NCI-H345 treated with DMSO at 0.1 percent for 48 hours (cell line): ENCODE measurements around the gene GORASP1.

Source experiments
- DNase-seq: peaks from one replicate; lab custom pipeline; 2025; ENCODE audit not compliant: unreplicated experiment; lab: John Stamatoyannopoulos, UW

The GORASP1 gene

DNA sequence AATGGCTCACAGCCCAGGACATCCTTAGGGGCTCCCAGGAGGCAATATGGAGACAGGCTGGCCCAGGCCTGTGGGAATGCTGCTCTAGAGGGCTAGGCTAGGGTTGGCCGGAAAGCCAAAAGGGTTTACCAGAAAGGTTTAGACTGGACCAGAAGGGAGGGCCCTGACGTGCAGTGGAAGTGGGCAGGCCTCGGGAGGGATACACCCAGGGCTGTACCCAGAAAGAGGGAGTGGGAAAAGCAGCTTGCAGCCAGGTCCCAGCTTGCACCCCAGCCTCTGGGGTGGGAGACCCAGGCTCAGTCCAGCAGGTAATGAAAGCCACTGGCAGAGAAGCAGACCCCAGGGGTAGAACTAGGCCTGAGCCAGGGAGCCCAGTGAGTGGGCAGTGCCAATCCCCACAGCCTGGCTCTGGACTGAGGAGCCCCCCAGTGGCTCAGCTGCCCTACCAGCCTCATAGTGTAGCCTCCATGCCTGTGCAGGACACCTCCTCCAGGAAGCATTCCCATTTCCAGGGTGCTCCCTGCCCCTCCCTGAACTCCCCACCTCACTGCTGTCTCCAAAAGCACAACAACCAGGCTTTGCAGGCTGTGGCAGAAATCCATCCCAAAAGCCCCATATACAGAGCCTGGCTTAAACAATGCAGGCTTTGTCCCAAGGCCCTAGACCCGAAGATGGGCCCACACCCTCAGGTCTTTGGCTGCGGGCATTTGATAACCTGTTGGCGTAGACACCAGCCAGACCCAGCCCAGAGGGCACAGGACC lies 3.5 kb downstream of the GORASP1 start:
- DNase-seq = no peak

DNA sequence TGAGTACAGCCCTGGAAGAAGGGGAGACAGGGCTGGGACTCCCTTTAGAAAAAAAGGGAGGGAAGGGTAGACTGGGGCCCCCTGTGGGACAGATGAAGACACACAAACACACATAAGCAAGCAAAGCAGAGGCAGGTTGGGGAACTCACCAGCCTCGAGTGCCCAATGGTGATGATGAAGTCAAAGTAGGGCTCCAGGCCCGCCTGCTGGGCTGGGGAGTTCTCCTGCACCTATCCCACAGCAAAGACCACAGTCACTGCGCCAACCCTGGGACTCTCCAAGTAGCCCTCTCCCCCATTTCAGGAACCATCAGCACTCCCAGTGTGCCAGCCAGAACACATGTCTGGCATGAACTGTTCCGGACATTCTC lies 4.1 kb downstream of the GORASP1 start:
- no peak for DNase-seq

DNA sequence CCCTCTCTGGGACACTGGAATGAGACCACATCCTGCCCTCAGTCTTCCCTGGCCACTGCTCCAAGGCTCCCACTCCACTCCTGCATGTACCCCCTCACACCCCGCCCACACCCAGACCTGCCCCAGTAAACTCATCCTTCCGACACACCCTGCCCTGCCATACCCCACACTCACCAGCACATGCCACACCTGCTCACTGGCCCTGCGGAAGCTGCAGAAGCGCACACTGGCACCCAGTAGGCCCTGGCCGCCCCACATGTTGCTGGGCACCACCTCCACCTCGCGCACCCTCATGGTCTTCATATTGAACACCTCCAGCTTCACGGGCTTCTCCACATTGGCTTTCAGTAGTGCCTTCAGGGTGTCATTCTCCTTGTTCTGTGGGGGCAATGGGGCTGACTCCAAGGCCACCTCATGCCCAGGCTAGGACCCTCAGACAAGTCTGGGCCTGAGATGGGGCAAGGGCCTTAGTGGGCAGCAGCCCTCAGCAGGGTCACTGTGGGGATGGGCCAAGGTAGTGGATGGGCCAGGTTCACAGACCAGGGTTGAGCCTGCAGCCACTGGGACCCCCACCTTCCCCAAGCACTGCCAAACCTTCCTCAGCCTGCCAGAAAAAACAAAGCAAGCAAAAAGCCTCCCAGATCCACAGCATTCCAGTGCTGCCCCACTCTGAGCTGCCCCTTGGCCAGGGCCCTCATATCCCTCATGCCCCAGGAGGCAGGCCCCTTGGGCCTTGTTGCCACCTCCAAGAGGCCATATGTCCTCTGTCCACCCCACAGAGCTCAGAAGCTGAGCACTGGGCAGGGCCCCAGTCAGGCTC lies 4.7 kb downstream of the GORASP1 start:
- no peak for DNase-seq

DNA sequence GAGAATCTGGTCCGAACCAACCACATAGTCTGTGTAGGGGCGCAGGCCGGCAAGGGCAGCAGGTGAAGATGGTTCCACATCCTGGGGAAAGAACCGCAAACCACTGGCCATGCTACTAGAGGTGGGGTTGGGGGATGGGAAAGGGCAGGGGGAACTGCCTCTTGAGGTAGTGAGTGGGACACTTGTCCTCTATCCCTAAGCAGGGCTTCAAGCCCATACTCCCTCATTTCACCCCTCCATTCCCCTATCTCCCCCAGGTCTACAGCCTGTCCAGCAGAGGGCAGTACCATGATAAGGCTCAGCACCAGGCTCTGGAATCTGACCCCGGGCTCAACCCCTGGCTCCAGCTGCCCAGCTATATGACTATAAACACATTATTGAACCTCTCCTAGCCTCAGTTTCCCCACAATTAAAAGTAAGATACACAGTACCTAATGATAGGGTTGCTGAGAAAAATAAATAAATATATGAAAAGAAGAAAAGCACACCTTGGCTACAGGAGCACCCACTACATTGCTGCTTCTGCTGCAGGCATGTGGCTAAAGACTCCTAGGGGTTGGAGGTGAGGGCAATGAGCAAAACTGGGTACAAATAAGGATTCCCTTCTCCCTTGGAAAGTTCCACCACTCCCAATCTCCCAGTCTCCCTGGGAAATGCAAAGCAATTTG lies 6.3 kb downstream of the GORASP1 start:
- no peak for DNase-seq

DNA sequence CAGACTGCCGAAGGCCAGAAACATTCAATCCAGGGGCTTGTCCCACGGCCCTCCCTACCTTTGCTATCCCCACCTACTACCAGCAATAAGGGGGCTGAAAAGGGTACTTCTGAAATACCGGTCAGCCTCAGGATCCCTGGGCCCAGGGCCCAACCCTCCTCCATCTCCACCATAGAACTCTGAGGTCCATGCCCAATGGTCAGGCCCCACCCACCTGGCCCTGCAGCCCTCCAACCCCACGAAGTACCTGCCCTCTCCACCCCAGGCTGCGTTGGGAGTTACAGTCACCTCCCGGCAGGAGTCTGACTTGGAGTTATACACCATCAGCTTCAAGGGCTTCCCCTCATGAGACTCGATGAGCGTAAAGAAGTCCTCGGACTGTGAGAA lies 6.9 kb downstream of the GORASP1 start:
- DNase-seq = no peak

DNA sequence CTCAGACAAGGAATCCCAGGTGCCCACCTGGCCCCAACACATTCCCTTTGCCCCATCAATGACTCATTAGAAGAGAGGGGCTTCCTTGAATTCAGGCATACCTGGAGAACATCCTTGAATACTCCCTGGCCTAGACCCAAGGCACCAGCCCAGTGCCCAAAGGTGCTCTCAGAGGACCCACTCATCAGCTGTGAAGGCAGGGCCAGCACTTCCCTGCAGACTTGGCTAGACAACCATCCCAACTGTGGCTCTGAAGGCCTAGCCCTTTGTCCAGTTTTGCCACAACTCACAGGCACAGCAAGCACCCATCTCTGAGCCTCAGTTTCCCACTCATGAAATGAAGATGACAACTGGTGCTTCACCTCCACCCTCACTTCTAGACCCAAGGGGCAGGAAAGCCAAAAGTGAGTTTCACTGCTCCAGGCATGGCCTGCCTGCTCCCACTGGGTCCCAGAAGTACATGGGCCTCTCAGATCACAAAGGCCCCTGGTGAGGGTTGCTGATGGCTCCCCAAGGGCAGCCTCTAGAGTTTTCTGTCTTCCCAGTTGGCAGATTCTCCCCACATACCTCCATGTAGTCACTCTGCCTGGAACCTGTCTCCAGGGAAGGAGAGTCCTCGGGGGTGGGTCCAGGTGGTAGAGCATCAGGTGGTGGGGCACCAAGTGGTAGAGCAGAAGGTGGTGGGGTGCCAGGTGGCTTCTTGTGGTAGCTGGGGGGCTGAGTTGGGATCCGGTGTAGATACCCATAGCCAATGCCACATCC lies 7.5 kb downstream of the GORASP1 start:
- no peak for DNase-seq

DNA sequence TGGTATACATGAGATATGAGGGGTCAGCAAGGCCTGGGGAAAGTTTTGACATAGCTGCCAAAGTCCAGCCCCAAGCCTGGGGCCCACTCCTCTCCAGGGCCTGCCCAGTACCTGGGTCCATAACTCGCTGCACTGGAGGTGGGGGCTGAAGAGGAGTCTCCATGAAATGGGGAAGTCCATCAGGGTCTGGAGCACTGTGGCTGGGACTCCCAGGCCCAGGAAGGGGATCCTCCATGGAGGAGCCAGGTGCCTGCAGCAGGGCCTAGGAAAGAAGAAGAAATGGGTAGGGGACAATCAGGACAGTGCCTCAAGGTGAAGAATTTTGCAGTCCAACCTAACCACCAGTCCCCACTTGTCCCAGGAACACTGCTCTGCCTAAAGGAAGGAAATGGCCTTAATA lies 8.2 kb downstream of the GORASP1 start:
- DNase-seq = no peak

DNA sequence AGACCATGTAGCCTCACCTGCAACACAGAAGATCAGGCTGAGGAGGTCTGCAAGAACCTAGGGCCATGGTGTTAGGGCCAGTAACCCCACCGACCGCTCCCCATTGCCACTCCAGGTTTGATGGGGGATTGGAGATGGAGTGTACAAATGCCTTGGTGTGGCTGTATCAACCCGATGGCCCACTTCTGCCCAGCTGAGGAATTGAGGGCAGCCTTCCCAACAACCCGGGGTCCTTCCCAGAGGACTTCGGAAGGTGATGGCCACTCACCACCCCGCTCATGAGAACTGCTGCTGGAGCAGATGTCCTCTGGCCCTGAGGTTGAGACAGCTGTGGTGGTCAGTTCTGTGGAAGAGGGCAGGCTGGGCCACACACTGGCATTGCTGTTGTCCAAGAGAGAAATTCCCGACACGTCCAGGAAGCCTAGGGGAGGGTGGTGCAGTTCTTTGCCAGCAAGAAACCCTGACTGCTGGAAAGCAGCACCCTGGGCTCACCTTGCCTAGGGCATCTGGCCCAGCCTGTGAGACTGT lies 8.9 kb downstream of the GORASP1 start:
- no peak for DNase-seq

DNA sequence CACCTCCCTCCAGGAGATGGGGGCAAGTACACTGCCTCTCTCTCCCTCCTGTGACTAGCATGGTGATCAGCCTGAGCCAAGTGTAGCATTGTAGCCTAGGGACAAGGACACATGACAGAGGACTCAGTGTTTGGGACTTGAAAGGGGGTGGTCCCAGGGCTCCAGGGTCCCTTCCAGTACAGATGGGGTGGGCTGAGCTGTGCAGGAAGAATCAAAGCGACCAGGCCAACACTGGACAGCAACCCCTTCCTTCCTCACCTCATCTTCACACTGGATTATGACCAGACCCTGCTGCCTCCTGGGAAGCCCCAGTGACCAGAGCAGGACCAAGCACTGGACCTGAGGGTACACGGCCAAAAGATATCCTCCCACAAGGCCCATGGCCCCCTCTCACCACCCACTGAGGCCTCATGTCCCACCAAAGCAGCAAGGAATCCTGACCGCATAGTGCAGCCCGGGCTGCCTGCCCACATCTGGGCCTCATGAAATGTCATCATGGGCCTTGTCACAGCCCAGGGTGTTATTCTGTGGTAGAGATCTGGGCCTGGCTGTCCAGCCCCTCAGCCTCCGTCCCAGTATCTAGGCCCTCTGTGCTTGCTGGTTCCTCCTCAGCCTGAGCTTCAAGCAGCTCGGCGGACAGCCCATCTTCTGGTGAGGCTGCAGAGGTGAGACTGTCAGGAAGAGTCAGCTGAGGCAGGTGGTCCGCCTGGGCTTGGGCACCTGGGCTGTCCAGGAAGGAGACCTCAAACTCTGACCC lies 9.5 kb downstream of the GORASP1 start:
- DNase-seq = no peak

DNA sequence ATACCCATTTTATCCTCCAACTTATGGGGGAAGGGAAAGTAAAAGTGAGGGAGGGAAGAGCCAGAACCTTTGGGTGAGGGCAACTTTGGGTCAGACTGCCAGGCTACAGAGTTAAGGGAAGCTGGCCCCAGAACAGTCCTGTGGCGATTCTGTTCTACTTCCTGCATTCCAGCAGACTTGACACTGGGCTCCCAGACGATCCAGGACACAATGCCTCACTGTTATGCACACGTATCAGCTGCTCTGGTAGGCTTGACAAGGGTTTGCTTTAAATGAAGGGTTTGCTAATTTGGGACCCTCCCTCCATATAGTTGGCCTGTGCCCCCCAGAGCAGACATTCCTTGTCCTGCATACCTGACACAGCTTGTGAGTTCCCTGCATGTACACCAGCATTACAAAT lies 10.7 kb downstream of the GORASP1 start:
- no peak for DNase-seq

DNA sequence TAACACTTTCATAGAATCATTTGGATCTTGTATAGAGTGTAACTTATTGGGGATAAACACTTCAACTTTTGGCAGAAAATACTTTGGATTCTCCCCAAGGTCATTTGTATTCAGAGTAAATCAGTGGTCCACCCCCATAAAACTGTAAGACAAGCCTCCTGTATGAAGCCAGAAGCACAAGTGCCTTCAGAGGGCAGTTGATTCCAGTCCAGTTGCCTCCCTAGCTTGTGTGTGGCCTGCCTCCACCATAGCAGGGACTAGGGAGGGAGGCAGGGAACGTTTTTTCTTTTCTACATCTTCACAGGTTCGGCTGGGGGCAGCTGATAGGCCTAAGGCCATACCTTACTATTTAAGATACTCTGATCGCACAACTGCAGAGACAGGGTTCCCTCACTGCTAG lies 11.6 kb downstream of the GORASP1 start:
- no peak for DNase-seq

DNA sequence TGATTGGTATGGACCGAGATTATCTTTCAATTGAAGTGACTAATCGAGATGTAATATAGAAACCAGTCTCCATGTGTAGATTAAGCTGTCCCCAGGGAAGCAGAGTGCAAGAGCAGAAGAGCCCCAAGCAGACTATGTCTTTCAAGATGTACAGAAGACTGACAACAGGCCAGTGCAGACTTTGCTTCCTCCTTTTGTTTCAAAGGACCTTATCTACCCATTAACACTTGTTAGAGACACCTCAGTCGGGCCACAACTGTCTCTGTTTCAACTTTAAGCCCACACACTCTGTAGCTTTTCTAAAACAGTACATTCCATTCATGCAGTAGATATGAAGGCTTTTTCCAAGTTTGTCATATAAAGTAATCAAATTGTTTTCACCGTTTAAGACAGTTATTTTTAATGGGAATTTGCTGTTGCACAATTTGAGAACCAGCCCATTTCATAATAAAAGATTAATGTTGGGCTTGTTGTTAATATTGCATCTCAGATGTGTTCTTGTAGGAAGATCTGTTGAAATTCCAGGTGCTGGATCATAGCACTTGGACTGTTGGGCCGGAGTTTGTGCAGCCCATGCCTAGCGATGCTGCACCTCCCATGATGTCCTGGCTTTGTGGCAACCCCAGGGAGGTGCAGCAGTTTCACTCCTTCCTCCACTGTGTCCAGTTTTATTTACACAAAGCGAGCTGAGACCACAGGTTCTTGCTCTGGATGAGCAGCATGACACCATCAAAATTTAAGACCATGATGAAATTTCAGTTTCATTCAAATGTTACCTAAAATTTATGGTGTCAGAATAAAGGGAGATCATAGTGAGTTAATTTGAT lies 12.4 kb downstream of the GORASP1 start:
- DNase-seq = no peak

DNA sequence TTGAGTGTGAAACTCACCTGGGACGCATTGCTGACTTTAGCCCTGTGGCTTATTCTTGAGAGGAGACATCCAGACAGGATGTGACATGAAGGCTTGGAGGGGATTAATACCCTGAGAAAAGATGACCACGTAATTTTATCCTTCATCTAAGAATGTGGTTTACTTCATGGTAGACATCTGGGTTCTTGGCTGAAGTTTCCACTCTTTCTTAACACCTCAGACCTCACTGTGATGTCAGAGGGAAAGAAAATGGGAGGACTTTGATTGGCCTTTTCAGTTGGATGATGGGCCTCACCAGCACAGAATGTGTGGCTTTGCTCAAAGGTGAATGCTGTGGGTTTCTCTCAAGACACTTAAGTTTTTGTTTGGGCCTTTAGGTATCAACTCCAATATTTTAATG lies 16.5 kb downstream of the GORASP1 start:
- no peak for DNase-seq

DNA sequence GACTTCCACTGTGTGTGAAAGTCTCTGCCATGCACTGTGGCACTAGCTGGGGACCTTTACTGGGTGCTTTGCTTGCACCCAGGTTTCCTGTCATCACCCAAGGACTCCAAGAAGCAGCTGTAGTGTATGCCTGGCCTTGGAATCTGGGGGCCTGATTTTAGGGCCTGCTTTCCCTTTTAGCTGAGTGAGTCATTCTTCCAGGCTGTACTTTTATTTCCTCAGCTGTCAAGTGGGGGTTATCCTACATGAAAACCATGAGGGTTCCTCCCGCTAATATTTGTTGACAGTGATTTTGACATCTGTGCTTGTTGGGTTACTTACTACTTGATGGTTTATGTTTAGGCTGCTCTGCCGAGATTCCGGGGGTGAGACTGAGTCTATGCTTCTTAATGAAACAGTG lies 18.5 kb downstream of the GORASP1 start:
- no peak for DNase-seq

DNA sequence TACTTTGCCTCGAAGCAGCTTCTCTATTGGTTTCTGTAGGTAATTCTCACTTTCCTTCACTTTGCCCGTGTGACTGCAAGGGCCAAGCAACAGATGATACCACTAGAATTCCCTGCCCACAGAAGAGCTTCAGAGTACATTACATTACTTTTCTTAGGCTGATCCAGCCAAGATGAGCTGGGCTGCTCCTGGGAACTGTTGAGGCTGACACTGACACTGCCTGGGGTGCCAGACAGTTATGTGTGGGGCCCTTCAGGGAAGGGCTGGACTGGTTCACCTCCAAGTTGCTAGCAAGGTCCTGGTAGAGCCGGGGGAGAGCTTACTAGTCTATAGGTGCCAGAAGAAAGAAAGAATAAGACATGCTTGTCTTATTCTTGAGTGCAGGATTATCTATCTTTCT lies 19.0 kb downstream of the GORASP1 start:
- DNase-seq = no peak

DNA sequence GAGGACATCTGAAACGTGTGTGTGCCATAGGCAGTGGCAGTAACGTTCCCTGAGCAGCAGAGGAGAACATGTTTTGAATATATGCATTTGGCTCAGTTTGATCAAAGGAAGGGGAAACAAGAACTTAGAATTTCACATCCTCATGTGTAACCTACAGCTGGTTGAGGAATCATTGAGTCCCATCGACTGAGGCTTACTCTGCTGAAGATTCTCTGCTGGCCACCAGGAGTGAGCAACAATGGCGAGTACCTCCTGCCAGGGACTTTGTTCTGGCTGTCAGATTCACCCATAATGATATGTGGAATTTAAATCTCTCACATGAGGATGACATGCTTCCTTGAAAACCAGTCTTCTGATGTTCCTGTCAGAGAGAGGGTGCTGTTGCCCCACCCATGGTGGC lies 21.3 kb downstream of the GORASP1 start:
- DNase-seq = no peak

DNA sequence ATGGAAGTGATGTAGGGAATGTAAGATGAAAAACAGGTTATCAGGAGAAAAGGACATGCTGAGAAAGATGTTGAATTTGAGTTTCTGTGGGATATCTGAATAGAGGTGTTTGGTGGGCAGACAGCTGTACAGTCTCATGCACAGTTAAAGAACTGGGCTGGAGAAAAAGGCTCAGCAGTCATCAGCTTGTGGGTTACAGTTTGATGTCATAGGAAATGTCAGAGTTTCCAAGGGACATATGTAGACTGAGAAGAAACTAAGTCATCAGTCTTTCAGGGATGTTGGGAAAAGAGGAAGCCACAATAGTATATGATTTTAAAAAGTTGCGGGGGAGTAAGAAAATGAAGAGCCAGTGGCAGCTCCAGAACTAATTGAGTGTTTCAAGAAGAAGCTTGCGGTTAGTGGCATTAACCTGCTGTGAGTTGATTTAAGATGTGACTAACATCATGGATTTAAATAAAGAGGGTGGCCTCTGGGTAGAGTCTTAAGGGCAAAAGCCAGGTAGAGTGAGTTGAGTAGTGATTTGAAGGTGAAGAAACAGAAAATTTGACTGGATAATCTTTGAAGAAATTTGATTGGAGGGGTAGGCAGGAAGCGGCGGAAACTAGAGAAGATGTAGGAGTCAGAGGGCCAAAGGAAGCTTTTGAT lies 24.6 kb downstream of the GORASP1 start:
- no peak for DNase-seq

DNA sequence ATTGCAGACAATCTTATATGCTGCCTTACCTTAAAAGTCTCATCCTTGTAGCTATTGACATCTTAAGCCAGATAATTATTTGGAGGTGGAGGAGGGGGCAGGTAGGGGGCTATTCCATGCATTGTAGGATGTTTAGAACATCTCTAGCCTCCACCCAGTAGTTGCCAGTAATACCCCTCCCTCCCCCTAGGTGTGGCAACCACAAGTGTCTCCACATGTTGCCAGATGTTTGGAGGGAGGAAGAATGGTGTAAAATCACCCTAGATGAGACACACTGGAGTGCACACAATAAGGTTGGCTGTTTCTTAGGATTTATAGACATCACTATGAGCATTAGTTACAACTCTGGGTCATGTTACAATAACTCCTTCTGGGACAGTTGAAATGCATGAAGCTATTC lies 27.4 kb downstream of the GORASP1 start:
- DNase-seq = no peak

DNA sequence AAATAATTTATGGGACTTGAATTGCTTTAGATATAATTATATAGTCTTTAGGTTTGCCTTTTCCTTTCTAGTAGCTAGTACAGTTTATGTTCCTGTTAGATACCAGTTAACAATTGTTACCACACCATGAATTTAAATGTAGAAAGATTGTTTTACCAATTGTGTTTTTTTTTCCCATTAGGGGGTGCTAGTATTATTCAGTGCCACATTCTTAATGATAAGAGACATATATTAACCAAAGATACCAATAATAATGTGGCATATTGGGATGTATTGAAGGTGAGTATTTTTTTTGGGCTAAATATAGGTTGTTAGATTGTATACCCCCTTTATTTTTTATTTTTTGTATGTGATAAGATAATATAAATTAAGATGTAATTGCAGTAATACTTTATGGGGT lies 27.9 kb downstream of the GORASP1 start:
- DNase-seq = no peak
